HCT116 (cell line): ENCODE results near the gene TICRR. TPM values are rescaled to one million over a fixed set of nuclear protein-coding genes. Genes with fewer than 3 reads are reported as not detected.

Experiments
- ATAC-seq: fragments of 200-7000 bp; cut with Tn5 transposase; 2 replicates; pipeline ENCODE4 v1.9.1; 2020; ENCODE audit warnings: mild to moderate bottlenecking, moderate library complexity
- Bru-seq: library from RNA; stranded (reverse); fragments of 400-500 nt; gene quantifications from one replicate; lab custom pipeline; 2021; lab: Mats Ljungman, UMichigan
- BruChase-seq, 2 experiments: library from RNA; stranded (reverse); fragments of 400-500 nt; gene quantifications; one replicate each; lab custom pipeline; 2021; lab: Mats Ljungman, UMichigan
- BruUV-seq: library from RNA; stranded (reverse); fragments of 400-500 nt; replicated peaks from 2 replicates; lab custom pipeline; 2021; lab: Mats Ljungman, UMichigan
- CTCF ChIA-PET: fragments of 300-600 bp; sonication (Branson Sonifier 250); formaldehyde crosslinking; loops from one replicate; lab custom pipeline; 2021; ENCODE audit warnings: antibody characterized with exemption; lab: Charles Lee
- POLR2A ChIA-PET: fragments of 300-600, 350-600 bp; sonication (Branson Sonifier 250); formaldehyde crosslinking; loops from one replicate; lab custom pipeline; 2021; ENCODE audit warnings: antibody characterized with exemption; lab: Charles Lee
- RAD21 ChIA-PET, 2 experiments: fragments of 300-600 bp; sonication (Branson Sonifier 250); formaldehyde crosslinking; loops; one replicate each; lab custom pipeline; 2023; ENCODE audit warnings: low total read pairs in 2 of 2; ENCODE audit not compliant: uncharacterized antibody in 2 of 2, unreplicated experiment in 2 of 2, low non-redundant PET in 1 of 2; lab: Charles Lee
- DNase-seq: peaks from one replicate; pipeline ENCODE4 v3.0.0-alpha.2; 2010; ENCODE audit warnings: low read depth, low spot score
- H2AFZ ChIP-seq: fragments of 200-600 bp; shearing (Covaris generic), sonication (generic); 2 replicates; pipeline ENCODE4 v1.6.1; 2017; ENCODE audit warnings: low read depth, mixed run types, mixed read lengths, antibody characterized with exemption, low read length; ENCODE audit not compliant: poor library complexity, severe bottlenecking
- H3K27ac ChIP-seq: 2 replicates; pipeline ENCODE4 v1.5.1; 2012; ENCODE audit warnings: low read depth, low read length
- H3K27me3 ChIP-seq: fragments of 200-600 bp; sonication (generic); 2 replicates; pipeline ENCODE4 v1.6.1; 2016; ENCODE audit warnings: mixed run types, low read length, mixed read lengths; ENCODE audit not compliant: insufficient read depth
- H3K36me3 ChIP-seq, 2 experiments: fragments of 200-500 bp in 1 of 2; fragments of 200-600 bp in 1 of 2; sonication (Bioruptor generic) in 1 of 2; sonication (generic) in 1 of 2; 2 replicates each; pipeline versions ENCODE4 v1.5.1 to v1.6.1; 2014 to 2016; ENCODE audit warnings: low read length in 2 of 2, inconsistent platforms in 1 of 2, mixed read lengths in 1 of 2, mixed run types in 1 of 2; ENCODE audit not compliant: insufficient read depth in 2 of 2, control insufficient read depth in 1 of 2
- H3K4me1 ChIP-seq, 2 experiments: fragments of 200-600 bp in 1 of 2; sonication (generic) in 1 of 2; 2 replicates each; pipeline versions ENCODE4 v1.5.1 to v1.6.1; 2012 to 2017; ENCODE audit warnings: low read length in 2 of 2, inconsistent platforms in 1 of 2, mild to moderate bottlenecking in 1 of 2, mixed read lengths in 1 of 2, mixed run types in 1 of 2, moderate library complexity in 1 of 2; ENCODE audit not compliant: insufficient read depth in 2 of 2, control insufficient read depth in 1 of 2
- H3K4me2 ChIP-seq: fragments of 200-600 bp; sonication (generic); 2 replicates; pipeline ENCODE4 v1.6.1; 2017; ENCODE audit warnings: mixed run types, low read length, mixed read lengths
- H3K4me3 ChIP-seq, 2 experiments: fragments of 200-600 bp in 1 of 2; sonication (generic) in 1 of 2; replicated peaks in 1 of 2; 2 replicates each; pipeline ENCODE4 v1.5.1; 2011 to 2016; ENCODE audit warnings: low read length in 2 of 2, control low read depth in 1 of 2, low read depth in 1 of 2, mild to moderate bottlenecking in 1 of 2, mixed read lengths in 1 of 2, mixed run types in 1 of 2
- H3K79me2 ChIP-seq: fragments of 200-600 bp; sonication (generic); 2 replicates; pipeline ENCODE4 v1.6.1; 2017; ENCODE audit warnings: mild to moderate bottlenecking, mixed run types, low read length, moderate library complexity, mixed read lengths; ENCODE audit not compliant: insufficient read depth
- H3K9ac ChIP-seq: fragments of 200-600 bp; sonication (generic); 2 replicates; pipeline ENCODE4 v1.6.1; 2016; ENCODE audit warnings: low read length, mixed read lengths
- H3K9me2 ChIP-seq: fragments of 200-600 bp; sonication (generic), shearing (Covaris generic); 2 replicates; pipeline ENCODE4 v1.6.1; 2017; ENCODE audit warnings: mixed run types, mild to moderate bottlenecking, moderate library complexity; ENCODE audit not compliant: insufficient read depth
- H3K9me3 ChIP-seq, 2 experiments: fragments of 200-500 bp in 1 of 2; fragments of 200-600 bp in 1 of 2; sonication (Bioruptor generic) in 1 of 2; sonication (generic) in 1 of 2; 2 replicates each; pipeline ENCODE4 v1.6.1; 2014 to 2017; ENCODE audit warnings: low read length in 2 of 2, mixed read lengths in 2 of 2, inconsistent platforms in 1 of 2, low read depth in 1 of 2, mild to moderate bottlenecking in 1 of 2, mixed run types in 1 of 2, moderate library complexity in 1 of 2; ENCODE audit not compliant: control insufficient read depth in 1 of 2, insufficient read depth in 1 of 2
- H4K20me1 ChIP-seq: fragments of 200-600 bp; sonication (generic), shearing (Covaris generic); 2 replicates; pipeline ENCODE4 v1.6.1; 2017; ENCODE audit warnings: mixed run types, mild to moderate bottlenecking, moderate library complexity; ENCODE audit not compliant: insufficient read depth
- CBX3 ChIP-seq: IDR thresholded peaks from 2 replicates; pipeline ENCODE4 v1.6.1; 2012; ENCODE audit warnings: low read depth
- CEBPB ChIP-seq: IDR thresholded peaks from 2 replicates; pipeline ENCODE4 v1.6.1; 2012; ENCODE audit warnings: low read depth
- CTCF ChIP-seq, 3 experiments: fragments of 200-600 bp in 1 of 3; sonication (generic) in 1 of 3; IDR thresholded peaks in 2 of 3; conservative IDR thresholded peaks in 1 of 3; 2 replicates each; pipeline ENCODE4 v1.5.1; 2012 to 2017; ENCODE audit warnings: low read depth in 2 of 3, low read length in 2 of 3, antibody characterized with exemption in 1 of 3, borderline replicate concordance in 1 of 3, control low read depth in 1 of 3, mild to moderate bottlenecking in 1 of 3, mixed read lengths in 1 of 3, mixed run types in 1 of 3, moderate library complexity in 1 of 3; ENCODE audit not compliant: insufficient read depth in 1 of 3
- EGR1 ChIP-seq: IDR thresholded peaks from 2 replicates; pipeline ENCODE4 v1.6.1; 2012; ENCODE audit warnings: low read depth
- FOSL1 ChIP-seq: IDR thresholded peaks from 2 replicates; pipeline ENCODE4 v1.6.1; 2012; ENCODE audit warnings: low read depth
- JUND ChIP-seq: IDR thresholded peaks from 2 replicates; pipeline ENCODE4 v1.6.1; 2012
- MAX ChIP-seq: IDR thresholded peaks from 2 replicates; pipeline ENCODE4 v1.6.1; 2012
- POLR2A ChIP-seq: IDR thresholded peaks from 2 replicates; pipeline ENCODE4 v1.7.0; 2011; ENCODE audit warnings: borderline replicate concordance; ENCODE audit not compliant: insufficient read depth, insufficient read length; ENCODE audit errors: extremely low read depth
- POLR2AphosphoS5 ChIP-seq: IDR thresholded peaks from 2 replicates; pipeline ENCODE4 v1.6.1; 2011; ENCODE audit warnings: mild to moderate bottlenecking, low read depth, low read length, moderate library complexity
- SIN3A ChIP-seq: IDR thresholded peaks from 2 replicates; pipeline ENCODE4 v1.6.1; 2012; ENCODE audit warnings: low read depth
- SP1 ChIP-seq: IDR thresholded peaks from 2 replicates; pipeline ENCODE4 v1.6.1; 2012; ENCODE audit warnings: low read depth
- SRF ChIP-seq: IDR thresholded peaks from 2 replicates; pipeline ENCODE4 v1.6.1; 2012; ENCODE audit warnings: low read depth
- TCF7L2 ChIP-seq: IDR thresholded peaks from 2 replicates; pipeline ENCODE4 v1.7.0; 2011; ENCODE audit warnings: borderline replicate concordance, inconsistent platforms; ENCODE audit not compliant: insufficient read depth, insufficient read length; ENCODE audit errors: extremely low read depth
- YY1 ChIP-seq: IDR thresholded peaks from 2 replicates; pipeline ENCODE4 v1.6.1; 2011; ENCODE audit warnings: low read length, low read depth, moderate library complexity, mild to moderate bottlenecking; ENCODE audit not compliant: insufficient replicate concordance; ENCODE audit errors: extremely low read depth
- ZBTB33 ChIP-seq: IDR thresholded peaks from 2 replicates; pipeline ENCODE4 v1.6.1; 2011; ENCODE audit warnings: mild to moderate bottlenecking, low read length, moderate library complexity; ENCODE audit not compliant: insufficient replicate concordance; ENCODE audit errors: extremely low read depth
- ZFX ChIP-seq: fragments of 450-650 bp; IDR thresholded peaks from 2 replicates; pipeline ENCODE4 v1.6.1; 2017
- intact Hi-C: fragments of 100-400 bp; cut with micrococcal nuclease; formaldehyde crosslinking; loops from 2 replicates; pipeline ENCODE4 v1.10.0; 2022
- long read RNA-seq: library from polyadenylated mRNA; unstranded; transcript quantifications from one replicate; pipeline ENCODE4 v2.0.0, GENCODE V29; 2021; ENCODE audit not compliant: unreplicated experiment
- polyA plus RNA-seq: library from polyadenylated mRNA; unstranded; fragments of >200 nt; gene quantifications from 2 replicates; pipeline ENCODE4 v1.2.1, GENCODE V29; 2012; ENCODE audit warnings: missing spikeins
- total RNA-seq: library from RNA; stranded (reverse); gene quantifications from one replicate; pipeline ENCODE4 v1.2.1, GENCODE V29; 2021; ENCODE audit not compliant: unreplicated experiment

The TICRR gene
- total RNA-seq (24.8 TPM), Bru-seq, nascent RNA (percentile 77 among the genes with signal in this experiment), BruChase-seq, experiment 1, labeled RNA remaining after a 6-hour chase (percentile 68 among the genes with signal in this experiment), BruChase-seq, experiment 2, labeled RNA remaining after a 2-hour chase (percentile 75 among the genes with signal in this experiment)
- 11.2 and 13.4 TPM in 2 replicates for polyA plus RNA-seq
- long read RNA-seq, partial matches to known transcripts = 8 of 11 reads
- long read RNA-seq, other reads (novel, unspliced or antisense) = 2 of 11 reads

- peak; percentile 94 for ATAC-seq
- peaks cover 49% of the 10 kb centered on the region for H3K79me2 ChIP-seq
- ChIA-PET RAD21 (interaction anchor here in 1 of 2 experiments (0.6 kb wide), 1 partner anchor 1480 kb away, joined by 3 read pairs; no protein-coding TSS in a partner anchor), CTCF (interaction anchor here (0.5 to 1.2 kb wide), 7 partner anchors 9 to 404 kb away, joined by 3 to 4 read pairs (median 4); no protein-coding TSS in a partner anchor), POLR2A (interaction anchor here (0.5 to 1.7 kb wide), 8 partner anchors 8 to 132 kb away, joined by 3 to 7 read pairs (median 4); no protein-coding TSS in a partner anchor)
- TF ChIP-seq JUND (no peak), SRF (peak; percentile 99), ZFX (no peak), TCF7L2 (peak; percentile 30), FOSL1 (no peak), POLR2A (peak; percentile 74), POLR2AphosphoS5 (peak; percentile 86), ZBTB33 (no peak), MAX (peak; percentile 77), CTCF (IDR thresholded peaks at IDR 0.05 in 2 of 3, conservative IDR thresholded peaks at IDR 0.05 in 1 of 3; ENCODE audit: borderline replicate concordance in 1 of 3, insufficient read depth in 1 of 3, low read depth in 2 of 3, low read length in 2 of 3) (no peak), SIN3A (peak; percentile 95), CEBPB (0 out of 2 replicates have a peak, but pooled peaks have one; percentile 38), SP1 (peak; percentile 99), EGR1 (no peak), YY1 (no peak), CBX3 (no peak)
- H3K36me3 ChIP-seq = peaks cover 9 to 21% of the 10 kb centered on the region in 2 experiments; a peak in 3 of 4 replicates
- intact Hi-C loops = no loop called here
- BruUV-seq = no TSS peak
- no peaks in the 10 kb centered on the region for H3K9me3 ChIP-seq
- peak; percentile 99 for DNase-seq
- H3K4me3 ChIP-seq = peak within 1 kb of the TSS; percentile 93 to 97
- H3K4me2 ChIP-seq = peak within 1 kb of the TSS; percentile 96
- H4K20me1 ChIP-seq = no peaks in the 10 kb centered on the region
- H3K27ac ChIP-seq = peak within 1 kb of the TSS; percentile 72
- peak within 1 kb of the TSS; percentile 74 for H2AFZ ChIP-seq
- H3K4me1 ChIP-seq = peaks cover 11 to 18% of the 10 kb centered on the region in 2 experiments; a peak in 3 of 4 replicates
- no peaks in the 10 kb centered on the region for H3K9me2 ChIP-seq
- H3K27me3 ChIP-seq = no peaks in the 10 kb centered on the region
- H3K9ac ChIP-seq = peak within 1 kb of the TSS; percentile 97
These were observed at the start of gene TICRR for GRCh38 chr15:89575146-89575655. TICRR (plus strand) TSS chr15:89575469; CDS start chr15:89575587, 118 bp downstream.
